Effector CD4-positive, alpha-beta T cell (primary cell): ENCODE measurements around the gene OSBPL5.

Source experiments
- DNase-seq: peaks from one replicate; pipeline ENCODE4 v3.0.0-alpha.2; 2020

The OSBPL5 gene

GRCh38 chr11:3163241-3163981 is 1.7 kb downstream of the OSBPL5 start:
- DNase-seq, result no peak

GRCh38 chr11:3162410-3163240 is 2.5 kb downstream of the OSBPL5 start:
- no peak for DNase-seq

GRCh38 chr11:3161720-3162409 is 3.2 kb downstream of the OSBPL5 start:
- DNase-seq, result no peak

GRCh38 chr11:3161309-3161708 is 3.8 kb downstream of the OSBPL5 start:
- no peak for DNase-seq

- DNase-seq, result no peak
Observed at GRCh38 chr11:3160252-3161031, 4.7 kb downstream of the OSBPL5 start.

GRCh38 chr11:3159296-3160190 is 5.6 kb downstream of the OSBPL5 start:
- DNase-seq, result no peak

- DNase-seq, result no peak
Observed at GRCh38 chr11:3158821-3159220, 6.3 kb downstream of the OSBPL5 start.

GRCh38 chr11:3158131-3158591 is 6.9 kb downstream of the OSBPL5 start:
- no peak for DNase-seq

GRCh38 chr11:3157381-3158130 is 7.6 kb downstream of the OSBPL5 start:
- no peak for DNase-seq

- DNase-seq, result no peak
Observed at GRCh38 chr11:3156661-3157311, 8.3 kb downstream of the OSBPL5 start.

- DNase-seq, result no peak
Observed at GRCh38 chr11:3156282-3156660, 8.8 kb downstream of the OSBPL5 start.

- no peak for DNase-seq
Observed at GRCh38 chr11:3155691-3156258, 9.3 kb downstream of the OSBPL5 start.

GRCh38 chr11:3155216-3155615 is 9.9 kb downstream of the OSBPL5 start:
- no peak for DNase-seq

- no peak for DNase-seq
Observed at GRCh38 chr11:3154001-3154599, 11.0 kb downstream of the OSBPL5 start.

- DNase-seq, result no peak
Observed at GRCh38 chr11:3153291-3153861, 11.7 kb downstream of the OSBPL5 start.

- no peak for DNase-seq
Observed at GRCh38 chr11:3152471-3153110, 12.5 kb downstream of the OSBPL5 start.

GRCh38 chr11:3150726-3151125 is 14.4 kb downstream of the OSBPL5 start:
- DNase-seq, result no peak

- DNase-seq, result no peak
Observed at GRCh38 chr11:3149852-3150188, 15.3 kb downstream of the OSBPL5 start.
